Measurements from ENCODE around the gene CCDC28B.

DNA sequence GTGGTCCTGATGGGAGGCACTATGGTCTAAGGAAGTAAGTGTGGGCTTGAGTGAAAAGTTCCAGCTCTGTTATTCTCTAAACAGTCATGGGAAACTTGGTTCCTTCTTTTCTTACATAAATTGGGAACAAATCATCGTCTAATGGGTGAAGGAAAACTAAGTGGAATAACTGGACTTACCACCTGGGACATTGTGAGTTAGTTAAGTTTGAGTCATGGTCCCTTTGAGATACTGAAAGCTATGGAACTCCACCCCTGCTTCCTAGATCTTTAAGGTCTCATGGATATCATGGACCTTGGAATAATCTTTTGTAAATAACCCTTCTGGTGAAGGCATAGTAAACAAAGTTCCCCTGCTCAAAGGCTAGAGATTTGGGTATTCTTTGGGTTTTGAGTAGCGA lies 37.0 kb upstream of the CCDC28B start:
- TF ChIP-seq, protein P1, sequence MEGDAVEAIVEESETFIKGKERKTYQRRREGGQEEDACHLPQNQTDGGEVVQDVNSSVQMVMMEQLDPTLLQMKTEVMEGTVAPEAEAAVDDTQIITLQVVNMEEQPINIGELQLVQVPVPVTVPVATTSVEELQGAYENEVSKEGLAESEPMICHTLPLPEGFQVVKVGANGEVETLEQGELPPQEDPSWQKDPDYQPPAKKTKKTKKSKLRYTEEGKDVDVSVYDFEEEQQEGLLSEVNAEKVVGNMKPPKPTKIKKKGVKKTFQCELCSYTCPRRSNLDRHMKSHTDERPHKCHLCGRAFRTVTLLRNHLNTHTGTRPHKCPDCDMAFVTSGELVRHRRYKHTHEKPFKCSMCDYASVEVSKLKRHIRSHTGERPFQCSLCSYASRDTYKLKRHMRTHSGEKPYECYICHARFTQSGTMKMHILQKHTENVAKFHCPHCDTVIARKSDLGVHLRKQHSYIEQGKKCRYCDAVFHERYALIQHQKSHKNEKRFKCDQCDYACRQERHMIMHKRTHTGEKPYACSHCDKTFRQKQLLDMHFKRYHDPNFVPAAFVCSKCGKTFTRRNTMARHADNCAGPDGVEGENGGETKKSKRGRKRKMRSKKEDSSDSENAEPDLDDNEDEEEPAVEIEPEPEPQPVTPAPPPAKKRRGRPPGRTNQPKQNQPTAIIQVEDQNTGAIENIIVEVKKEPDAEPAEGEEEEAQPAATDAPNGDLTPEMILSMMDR (conservative IDR thresholded peaks at IDR 0.05; ENCODE audit: low read length): no peak
- no peak for TF ChIP-seq EZH2phosphoT487 (IDR thresholded peaks at IDR 0.05; ENCODE audit: borderline replicate concordance, low read depth, low read length)
